ENCODE data around the gene TJP1. TPM values are rescaled to one million over a fixed set of nuclear protein-coding genes. Genes with fewer than 3 reads are reported as not detected.

Gene TJP1
- total RNA-seq, 3 donors from 2014 or later (not counting 1 experiment from before 2014, with no cell fraction given): not detected

DNA sequence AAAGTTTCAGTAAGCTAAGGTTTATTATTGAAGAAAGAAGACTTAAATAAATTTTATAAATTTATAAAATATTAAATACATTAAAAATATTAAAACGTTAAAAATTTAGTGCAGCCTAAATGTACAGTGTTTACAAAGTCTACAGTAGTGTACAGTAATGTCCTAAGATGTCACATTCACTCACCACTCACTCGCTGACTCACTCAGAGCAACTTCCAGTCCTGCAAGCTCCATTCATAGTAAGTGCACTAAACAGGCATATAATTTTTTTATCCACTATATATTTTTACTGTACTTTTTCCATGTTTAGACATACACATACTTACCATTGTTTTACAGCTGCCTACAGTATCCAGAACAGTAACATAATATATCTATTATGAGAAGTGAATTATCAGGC is 51.5 kb downstream of the TJP1 start:
- Histone ChIP-seq H3K27ac (ENCODE audit: low read length) (no peak overlapping the region), H3K27me3 (ENCODE audit: control insufficient read depth, insufficient read depth, low read length) (peaks cover 5% of the 10 kb centered on the region), H3K9me3 (ENCODE audit: control insufficient read depth, insufficient read depth, low read length) (no peaks in the 10 kb centered on the region), H3K4me1 (ENCODE audit: control insufficient read depth, insufficient read depth, low read length) (no peaks in the 10 kb centered on the region), H3K4me3 (ENCODE audit: low read length) (no peak overlapping the region), H3K36me3 (ENCODE audit: control insufficient read depth, insufficient read depth, low read length) (no peaks in the 10 kb centered on the region)
- Mint-ChIP-seq H3K9me3 (no peaks in the 10 kb centered on the region), H3K27ac (no peak overlapping the region), H3K27me3 (ENCODE audit: low read depth in 2 of 2) (peaks cover 17 to 33% of the 10 kb centered on the region in 2 donors), H3K36me3 (no peaks in the 10 kb centered on the region), H3K4me1 (no peaks in the 10 kb centered on the region), H3K4me3 (no peak overlapping the region)
- no peak for DNase-seq
- no peak for ATAC-seq
- TF ChIP-seq CTCF (IDR thresholded peaks at IDR 0.05): no peak
- intact Hi-C loops (cut with micrococcal nuclease): no loop called here
- 93% methylated on average over 1 of the region's 2 CpGs for WGBS (ENCODE audit: insufficient coverage)

DNA sequence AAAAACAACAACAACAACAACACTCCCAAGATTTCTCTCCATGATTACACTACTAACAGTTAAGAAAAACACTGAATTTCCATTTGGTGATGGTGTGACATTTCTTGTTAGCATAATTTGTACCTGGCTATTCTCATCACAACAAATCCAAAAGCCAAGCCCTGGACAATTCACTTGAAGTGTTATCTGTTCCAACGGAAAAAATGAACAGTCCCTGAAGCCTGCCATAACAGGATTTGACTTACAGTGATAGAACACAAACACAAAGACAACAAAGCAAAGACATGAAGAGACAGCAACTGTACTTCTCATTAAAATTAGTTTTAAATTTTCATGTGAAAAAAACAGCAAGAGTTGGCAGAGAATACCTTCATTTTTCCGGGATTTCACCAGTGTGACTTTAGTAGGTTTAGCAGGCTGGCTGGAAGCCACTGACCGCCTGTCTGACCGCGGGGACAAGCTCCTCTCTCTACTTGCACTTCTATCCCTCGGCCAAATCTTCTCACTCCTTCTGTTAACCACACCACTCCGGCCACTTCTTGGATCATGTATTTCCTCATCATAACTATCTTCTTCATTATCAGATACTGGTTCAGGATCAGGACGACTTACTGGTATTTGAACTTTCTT is 56.3 kb downstream of the TJP1 start:
- no peak overlapping the region for H3K4me3 Mint-ChIP-seq
- H3K27me3 ChIP-seq (ENCODE audit: control insufficient read depth, insufficient read depth, low read length): peaks cover 2% of the 10 kb centered on the region
- intact Hi-C loops (cut with micrococcal nuclease): no loop called here
- H3K4me1 Mint-ChIP-seq: no peaks in the 10 kb centered on the region
- H3K4me3 ChIP-seq (ENCODE audit: low read length): no peak overlapping the region
- no peaks in the 10 kb centered on the region for H3K36me3 ChIP-seq (ENCODE audit: control insufficient read depth, insufficient read depth, low read length)
- ATAC-seq: no peak
- H3K9me3 ChIP-seq (ENCODE audit: control insufficient read depth, insufficient read depth, low read length): no peaks in the 10 kb centered on the region
- DNase-seq: no peak
- H3K4me1 ChIP-seq (ENCODE audit: control insufficient read depth, insufficient read depth, low read length): no peaks in the 10 kb centered on the region
- no peaks in the 10 kb centered on the region for H3K9me3 Mint-ChIP-seq
- peaks cover 19 to 23% of the 10 kb centered on the region in 2 donors for H3K27me3 Mint-ChIP-seq (ENCODE audit: low read depth in 2 of 2)
- no peak for TF ChIP-seq CTCF (IDR thresholded peaks at IDR 0.05)
- no peak overlapping the region for H3K27ac ChIP-seq (ENCODE audit: low read length)
- no peak overlapping the region for H3K27ac Mint-ChIP-seq
- H3K36me3 Mint-ChIP-seq: no peaks in the 10 kb centered on the region
- WGBS (ENCODE audit: insufficient coverage): 85% methylated on average over 7 of the region's 8 CpGs

GRCh38 chr15:29765234-29765841 is 56.9 kb downstream of the TJP1 start:
- H3K27ac ChIP-seq (ENCODE audit: low read length): no peak overlapping the region
- Mint-ChIP-seq H3K36me3 (no peaks in the 10 kb centered on the region), H3K4me3 (no peak overlapping the region), H3K27me3 (ENCODE audit: low read depth in 2 of 2) (peaks cover 19 to 23% of the 10 kb centered on the region in 2 donors), H3K27ac (no peak overlapping the region), H3K4me1 (no peaks in the 10 kb centered on the region), H3K9me3 (no peaks in the 10 kb centered on the region)
- DNase-seq: no peak
- intact Hi-C loops (cut with micrococcal nuclease): no loop called here
- no peak for ATAC-seq
- H3K36me3 ChIP-seq (ENCODE audit: control insufficient read depth, insufficient read depth, low read length): no peaks in the 10 kb centered on the region
- H3K9me3 ChIP-seq (ENCODE audit: control insufficient read depth, insufficient read depth, low read length): no peaks in the 10 kb centered on the region
- H3K4me1 ChIP-seq (ENCODE audit: control insufficient read depth, insufficient read depth, low read length): no peaks in the 10 kb centered on the region
- no peak overlapping the region for H3K4me3 ChIP-seq (ENCODE audit: low read length)
- H3K27me3 ChIP-seq (ENCODE audit: control insufficient read depth, insufficient read depth, low read length): peaks cover 2% of the 10 kb centered on the region
- 88% methylated on average over 3 of the region's 3 CpGs for WGBS (ENCODE audit: insufficient coverage)
- TF ChIP-seq CTCF (IDR thresholded peaks at IDR 0.05): no peak

- no peak for TF ChIP-seq CTCF (IDR thresholded peaks at IDR 0.05)
Measured at GRCh38 chr15:29759596-29759995, 62.7 kb downstream of the TJP1 start.

More at GRCh38 chr15:29759596-29759995, 62.7 kb downstream of the TJP1 start:
- H3K27ac ChIP-seq (ENCODE audit: low read length): no peak overlapping the region
- DNase-seq: no peak
- no peak overlapping the region for H3K27ac Mint-ChIP-seq
- no peaks in the 10 kb centered on the region for H3K36me3 Mint-ChIP-seq
- H3K4me1 ChIP-seq (ENCODE audit: control insufficient read depth, insufficient read depth, low read length): no peaks in the 10 kb centered on the region
- H3K4me3 Mint-ChIP-seq: no peak overlapping the region
- H3K27me3 ChIP-seq (ENCODE audit: control insufficient read depth, insufficient read depth, low read length): no peaks in the 10 kb centered on the region
- ATAC-seq: no peak
- intact Hi-C loops (cut with micrococcal nuclease): no loop called here
- 97% methylated on average over 2 of the region's 2 CpGs for WGBS (ENCODE audit: insufficient coverage)
- H3K36me3 ChIP-seq (ENCODE audit: control insufficient read depth, insufficient read depth, low read length): no peaks in the 10 kb centered on the region
- no peaks in the 10 kb centered on the region for H3K9me3 ChIP-seq (ENCODE audit: control insufficient read depth, insufficient read depth, low read length)
- H3K27me3 Mint-ChIP-seq (ENCODE audit: low read depth in 2 of 2): peaks cover 7 to 28% of the 10 kb centered on the region in 2 donors
- H3K9me3 Mint-ChIP-seq: no peaks in the 10 kb centered on the region
- H3K4me1 Mint-ChIP-seq: no peaks in the 10 kb centered on the region
- no peak overlapping the region for H3K4me3 ChIP-seq (ENCODE audit: low read length)

All from natural killer cell (primary cell).